GM23338 (cell line): ENCODE measurements around the gene FAM200C.

Experiments used
- EZH2phosphoT487 ChIP-seq: fragments of 200-600 bp; sonication (generic); IDR thresholded peaks from one replicate; pipeline ENCODE4 v1.8.1; 2018; ENCODE audit warnings: antibody characterized with exemption; ENCODE audit not compliant: unreplicated experiment
- JUNB ChIP-seq: IDR thresholded peaks from one replicate; pipeline ENCODE4 v1.6.1; 2016; ENCODE audit warnings: antibody characterized with exemption; ENCODE audit not compliant: unreplicated experiment

DNA sequence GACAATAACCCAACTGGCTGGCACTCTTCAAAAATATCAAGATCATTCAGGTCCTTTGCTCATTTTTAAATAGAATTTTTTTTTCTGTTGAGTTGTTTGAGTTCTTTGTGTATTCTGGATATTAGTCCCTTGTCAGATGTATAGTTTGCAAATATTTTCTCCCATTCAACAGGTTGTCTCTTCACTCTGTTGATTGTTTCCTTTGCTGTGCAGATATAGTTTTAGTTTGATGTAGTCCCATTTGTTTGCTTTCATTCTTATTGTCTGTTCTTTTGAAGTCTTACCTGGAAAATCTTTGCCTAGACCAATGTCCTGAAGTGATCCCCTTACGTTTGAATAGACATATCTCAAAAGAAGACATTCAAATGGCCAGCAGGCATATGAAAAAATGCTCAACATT, 44.6 kb upstream of the FAM200C start:
- no peak for TF ChIP-seq JUNB
- TF ChIP-seq EZH2phosphoT487 = no peak
